ENCODE measurements around the gene ZAR1. TPM values are rescaled to one million over a fixed set of nuclear protein-coding genes. Genes with fewer than 3 reads are reported as not detected.

ZAR1 gene
- total RNA-seq, 1 donor from 2014 or later: not detected

Other genes starting within 250 kb of the ZAR1 start
- gene TEC, start 220.4 kb upstream of the ZAR1 start, total RNA-seq: 3.2 TPM
- gene SLAIN2, start 148.7 kb upstream of the ZAR1 start, total RNA-seq: 32.2 TPM
- 0.15 TPM for gene SLC10A4, start 6.9 kb upstream of the ZAR1 start, total RNA-seq